NCI-H1930 (cell line): ENCODE measurements around the gene SV2A.
"Not testable (repeated sequence)": the region's sequence is repeated elsewhere in the genome, so short reads cannot be mapped to it uniquely, and the experiment has no call there.

Source experiments
- DNase-seq, 2 experiments: peaks; one replicate each; lab custom pipeline; 2025; lab: John Stamatoyannopoulos, UW

Gene SV2A, protein sequence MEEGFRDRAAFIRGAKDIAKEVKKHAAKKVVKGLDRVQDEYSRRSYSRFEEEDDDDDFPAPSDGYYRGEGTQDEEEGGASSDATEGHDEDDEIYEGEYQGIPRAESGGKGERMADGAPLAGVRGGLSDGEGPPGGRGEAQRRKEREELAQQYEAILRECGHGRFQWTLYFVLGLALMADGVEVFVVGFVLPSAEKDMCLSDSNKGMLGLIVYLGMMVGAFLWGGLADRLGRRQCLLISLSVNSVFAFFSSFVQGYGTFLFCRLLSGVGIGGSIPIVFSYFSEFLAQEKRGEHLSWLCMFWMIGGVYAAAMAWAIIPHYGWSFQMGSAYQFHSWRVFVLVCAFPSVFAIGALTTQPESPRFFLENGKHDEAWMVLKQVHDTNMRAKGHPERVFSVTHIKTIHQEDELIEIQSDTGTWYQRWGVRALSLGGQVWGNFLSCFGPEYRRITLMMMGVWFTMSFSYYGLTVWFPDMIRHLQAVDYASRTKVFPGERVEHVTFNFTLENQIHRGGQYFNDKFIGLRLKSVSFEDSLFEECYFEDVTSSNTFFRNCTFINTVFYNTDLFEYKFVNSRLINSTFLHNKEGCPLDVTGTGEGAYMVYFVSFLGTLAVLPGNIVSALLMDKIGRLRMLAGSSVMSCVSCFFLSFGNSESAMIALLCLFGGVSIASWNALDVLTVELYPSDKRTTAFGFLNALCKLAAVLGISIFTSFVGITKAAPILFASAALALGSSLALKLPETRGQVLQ

DNA sequence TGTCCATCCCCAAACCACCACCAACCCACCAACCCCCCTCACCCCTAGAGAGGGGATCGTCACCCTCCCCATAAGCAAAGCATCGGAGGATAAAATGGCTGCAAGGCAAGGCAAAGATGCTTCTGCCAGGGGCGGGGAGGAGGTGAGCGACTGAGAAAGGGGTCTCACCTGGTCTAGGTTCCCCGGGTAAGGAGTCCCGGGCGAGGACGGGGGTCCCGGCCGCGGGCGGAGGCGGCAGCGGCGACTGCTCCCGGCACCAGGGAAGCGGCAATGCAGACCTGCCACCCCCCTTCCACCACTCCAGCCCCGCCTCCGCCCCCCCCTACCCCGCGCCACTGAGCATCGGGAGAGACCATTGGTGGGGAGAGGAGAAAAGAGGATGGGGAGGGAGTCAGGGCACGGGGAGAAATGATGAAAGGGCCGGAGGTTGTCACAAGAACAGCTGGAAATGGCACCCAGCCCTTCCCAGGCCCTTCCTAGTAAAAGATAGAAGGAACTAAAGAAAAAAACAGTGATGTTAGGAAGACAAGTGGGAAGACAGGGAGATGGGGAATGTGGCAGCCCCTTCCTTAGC, at the start of gene SV2A:
Gene SV2A (minus strand): TSS at position 274 of the 574 bp plus-strand sequence. CDS start 4,004 bp downstream, outside the sequence.
- DNase-seq, result peak; percentile 35 to 60

DNA sequence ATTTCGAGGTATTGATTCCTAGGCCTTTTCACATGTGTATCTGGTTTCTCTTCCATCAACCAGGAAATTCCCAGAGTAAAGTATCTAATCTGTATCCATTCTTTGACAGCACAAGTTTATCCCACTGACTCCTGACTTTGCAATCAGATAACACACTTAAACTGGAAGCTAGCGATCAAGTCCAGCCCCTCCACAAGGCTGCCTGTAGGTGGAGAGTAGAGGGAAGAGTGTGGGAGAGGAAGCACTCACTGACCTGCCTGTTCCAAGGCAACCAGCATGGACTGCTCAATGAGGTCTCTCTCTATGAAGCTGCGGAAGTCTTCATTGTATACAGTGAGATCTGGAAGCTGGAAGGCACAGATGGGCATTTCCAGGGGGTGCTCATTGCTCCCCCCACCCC, 49.4 kb upstream of the SV2A start:
- no peak for DNase-seq

DNA sequence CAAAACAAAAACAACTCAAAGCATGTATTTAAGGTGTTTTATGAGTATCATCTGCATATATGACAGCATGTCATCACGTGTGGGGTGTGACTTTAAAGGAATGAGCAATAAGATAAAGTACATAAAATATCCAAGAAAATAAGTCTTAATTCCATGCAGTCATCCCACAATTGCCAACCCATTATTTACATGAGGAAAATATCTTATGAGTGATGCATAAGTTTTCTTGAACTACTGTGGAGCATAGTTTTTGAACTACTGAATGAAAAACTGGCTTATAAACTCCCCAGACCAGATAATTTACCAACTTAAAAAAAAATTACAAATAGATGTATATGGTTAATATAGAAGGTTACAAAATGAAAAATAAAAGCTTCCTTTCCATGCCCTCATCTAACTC, 48.8 kb upstream of the SV2A start:
- no peak for DNase-seq

DNA sequence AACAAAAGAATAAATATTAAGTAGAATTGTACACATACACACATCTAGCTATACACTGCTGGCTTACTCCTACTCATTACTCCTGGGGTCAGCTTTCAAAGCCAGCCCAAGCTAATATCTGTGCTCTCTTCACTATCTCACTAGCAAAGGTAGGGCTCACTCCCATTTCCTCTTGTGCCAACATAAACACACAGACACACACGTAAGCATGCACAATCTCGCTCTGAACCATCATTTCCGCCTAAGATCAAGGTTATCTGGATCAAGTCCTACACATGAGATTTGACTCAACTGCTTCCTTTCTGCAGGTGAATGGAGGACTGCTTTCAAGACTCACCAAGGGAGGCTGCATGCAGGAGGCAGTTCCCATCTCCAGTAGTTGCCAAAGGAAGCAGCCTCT, 47.8 kb upstream of the SV2A start:
- DNase-seq, result no peak

DNA sequence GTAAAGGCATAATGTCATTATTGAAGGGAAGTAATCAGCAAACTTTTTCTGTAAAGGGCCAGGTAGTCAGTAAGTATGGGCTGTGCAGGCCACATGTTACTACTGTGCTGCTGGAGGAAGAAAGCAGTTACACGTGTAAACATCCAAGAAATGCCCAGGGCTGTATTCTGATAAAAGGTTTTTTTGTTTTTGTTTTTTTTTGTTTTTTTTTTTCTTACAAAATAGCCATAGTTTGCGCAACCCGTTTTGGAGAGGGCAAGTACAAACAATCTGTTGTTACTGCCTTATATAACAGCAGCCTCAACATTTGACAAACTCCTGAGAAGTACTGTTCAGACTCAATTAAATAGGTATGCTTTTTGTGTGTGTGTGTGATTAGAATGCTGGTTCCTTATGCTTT, 45.7 kb upstream of the SV2A start:
- no peak for DNase-seq

DNA sequence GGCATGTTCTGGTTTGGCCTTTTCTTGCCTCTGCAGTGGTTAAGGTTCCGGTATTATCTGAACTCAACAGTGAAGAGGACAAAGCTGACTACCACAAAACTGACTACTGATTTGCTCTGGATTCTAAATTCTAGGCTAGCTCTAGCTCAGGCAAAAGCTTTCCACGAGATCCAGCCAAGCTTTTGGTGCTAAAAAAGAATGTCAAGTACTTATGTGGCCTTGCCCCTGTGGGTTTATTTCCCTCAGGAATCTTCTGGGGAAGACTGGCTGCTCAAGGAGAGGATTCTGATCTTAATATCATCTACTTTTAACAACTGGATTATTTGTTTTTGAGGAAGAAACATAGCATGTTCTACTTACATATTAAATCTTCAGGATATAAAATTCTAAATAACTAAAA, 45.1 kb upstream of the SV2A start:
- DNase-seq, result no peak

DNA sequence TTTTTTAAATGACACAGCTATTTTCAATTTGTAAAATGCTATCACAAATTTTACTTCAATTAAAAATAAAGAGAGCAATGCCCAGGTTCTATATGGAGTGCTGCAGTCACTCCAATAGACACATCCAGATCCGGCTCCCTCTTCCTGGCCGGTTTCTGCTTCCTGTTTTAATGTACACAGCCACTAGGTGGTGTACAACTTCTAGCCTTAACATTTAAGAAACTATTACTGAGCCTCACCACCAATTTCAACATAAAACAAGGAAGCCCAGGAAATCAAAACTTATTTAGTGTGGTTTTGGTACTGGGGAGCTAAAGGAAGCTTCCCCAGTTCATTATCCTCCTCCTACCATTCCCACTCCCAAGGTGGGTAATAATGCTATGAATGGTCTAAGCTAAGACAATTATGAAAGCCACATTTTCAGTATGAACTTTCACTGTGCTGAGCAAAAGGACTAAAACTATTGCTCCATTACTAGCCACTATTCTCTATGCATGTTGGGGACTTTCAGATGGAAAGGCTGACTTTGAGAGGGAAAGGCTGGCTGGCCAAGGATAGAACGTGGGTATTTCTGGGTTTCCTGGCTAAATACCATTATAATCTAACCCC, 44.5 kb upstream of the SV2A start:
- DNase-seq, result peak; percentile 31 to 53

DNA sequence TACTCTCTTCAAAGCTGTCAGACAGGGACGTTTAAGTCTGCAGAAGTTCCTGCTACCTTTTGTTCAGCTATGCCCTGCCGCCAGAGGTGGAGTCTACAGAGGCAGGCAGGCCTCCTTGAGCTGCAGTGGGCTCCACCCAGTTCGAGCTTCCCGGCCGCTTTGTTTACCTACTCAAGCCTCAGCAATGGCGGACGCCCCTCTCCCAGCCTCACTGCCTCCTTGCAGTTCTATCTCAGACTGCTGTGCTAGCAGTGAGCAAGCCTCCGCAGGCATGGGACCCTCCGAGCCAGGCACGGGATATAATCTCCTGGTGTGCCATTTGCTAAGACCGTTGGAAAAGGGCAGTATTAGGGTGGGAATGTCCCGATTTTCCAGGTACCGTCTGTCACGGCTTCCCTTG, 39.9 kb upstream of the SV2A start:
- DNase-seq, result not testable (repeated sequence)

DNA sequence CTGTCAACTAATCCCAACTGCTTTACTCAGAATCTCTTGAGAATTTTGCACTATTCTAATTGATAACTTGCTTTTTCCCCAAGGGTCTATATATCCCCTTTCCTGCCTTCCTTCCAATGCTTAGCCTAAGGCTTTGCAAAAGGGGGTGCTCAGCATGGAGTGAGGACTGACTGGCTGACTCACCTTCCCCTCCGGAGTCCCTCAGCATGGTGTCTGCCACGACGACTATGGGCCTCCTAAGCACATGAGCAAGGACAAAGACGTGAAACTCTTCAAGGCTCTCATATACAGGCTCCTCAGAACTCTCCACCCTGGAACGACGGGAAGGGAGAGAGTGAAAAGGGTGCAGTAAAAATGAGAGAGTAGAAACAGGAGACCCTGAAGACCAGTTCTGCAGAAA, 32.3 kb upstream of the SV2A start:
- DNase-seq, result no peak

DNA sequence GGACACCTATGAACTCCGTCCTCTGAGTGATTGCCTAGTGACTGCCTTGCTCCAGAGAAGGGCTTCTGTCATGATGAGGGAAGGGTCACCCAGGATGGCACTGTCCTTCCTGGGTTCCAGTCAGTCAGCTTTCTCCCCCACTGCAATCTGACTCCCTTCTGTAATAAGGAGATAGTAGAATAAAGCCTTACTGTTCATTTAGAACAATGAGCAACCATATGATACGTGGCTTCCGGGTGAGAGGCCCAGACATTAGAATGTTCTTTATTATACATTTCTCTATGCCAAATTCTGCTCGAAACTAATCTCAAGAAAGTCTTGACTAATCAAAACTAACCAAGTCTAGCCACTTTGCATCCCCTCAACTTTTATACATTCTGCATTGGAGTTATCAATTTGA, 27.6 kb upstream of the SV2A start:
- no peak for DNase-seq

DNA sequence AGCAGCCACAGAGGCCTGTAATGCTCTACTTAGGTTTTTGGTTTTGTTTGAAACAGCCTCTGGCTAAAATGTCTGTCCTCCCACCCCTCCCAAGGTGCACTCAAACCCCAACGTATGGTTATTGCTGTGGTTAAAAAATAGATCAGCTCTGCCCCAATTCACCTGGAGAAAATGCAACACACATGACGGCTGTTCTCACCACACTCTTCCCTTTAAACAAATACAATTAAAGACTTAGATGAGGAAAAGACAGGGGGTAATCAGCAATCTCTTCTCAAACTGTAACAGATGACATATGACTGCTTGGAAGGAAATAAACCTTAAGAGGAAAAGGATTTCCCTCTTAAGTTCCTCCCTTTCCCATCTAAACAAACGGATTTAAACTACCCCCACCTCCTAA, 25.2 kb upstream of the SV2A start:
- DNase-seq, result no peak

DNA sequence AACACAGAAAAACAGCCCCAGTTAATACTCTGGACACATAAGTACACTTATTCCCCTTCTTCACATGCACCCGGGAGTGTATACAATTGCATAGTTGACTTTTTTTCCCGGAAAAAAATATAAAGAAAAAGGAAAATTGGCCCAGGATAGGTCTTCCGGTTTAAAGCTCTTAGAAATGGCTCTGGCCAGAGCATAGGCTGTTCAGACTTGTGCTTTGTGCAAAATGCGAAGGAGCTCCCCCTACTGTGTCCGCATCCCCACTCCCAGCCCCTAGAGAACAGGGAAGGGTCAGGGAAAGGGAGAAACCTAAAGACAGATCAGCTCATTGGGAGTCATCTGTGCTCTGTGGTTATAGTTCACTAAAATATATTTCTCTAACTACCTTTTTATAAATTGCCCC, 24.6 kb upstream of the SV2A start:
- DNase-seq, result no peak

DNA sequence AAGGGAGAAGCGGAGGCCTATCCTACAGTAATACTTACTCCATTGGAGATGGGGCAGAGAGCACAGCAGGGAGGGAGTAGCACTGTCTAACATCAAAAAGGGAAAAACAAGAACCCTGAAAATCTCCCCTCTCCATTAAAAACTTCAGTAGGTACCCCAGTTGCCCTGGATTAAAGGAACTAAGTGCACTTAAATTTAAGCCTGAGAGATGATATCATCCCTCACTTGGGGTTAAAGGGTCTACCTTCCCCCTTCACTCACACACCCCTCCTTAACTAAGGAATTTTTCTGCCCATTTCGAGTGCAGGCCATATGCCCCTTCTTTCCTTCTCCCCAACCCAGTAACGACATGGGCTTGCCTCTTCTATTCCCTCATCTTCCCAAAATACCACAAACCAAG, 22.8 kb upstream of the SV2A start:
- DNase-seq, result no peak

DNA sequence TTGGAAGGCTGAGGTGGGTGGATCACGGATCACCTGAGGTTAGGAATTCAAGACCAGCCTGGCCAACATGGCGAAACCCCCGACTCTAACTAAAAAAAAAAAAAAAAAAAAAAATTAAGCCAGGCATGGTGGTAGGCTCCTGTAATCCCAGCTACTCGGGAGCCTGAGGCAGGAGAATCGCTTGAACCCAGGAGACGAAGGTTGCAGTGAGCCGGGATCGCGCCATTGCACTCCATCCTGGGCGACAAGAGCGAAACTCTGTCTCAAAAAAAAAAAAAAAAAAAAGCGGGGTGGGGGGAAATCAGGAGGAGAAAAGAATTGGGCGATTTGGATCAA, 21.0 kb upstream of the SV2A start:
- not testable (repeated sequence) for DNase-seq

DNA sequence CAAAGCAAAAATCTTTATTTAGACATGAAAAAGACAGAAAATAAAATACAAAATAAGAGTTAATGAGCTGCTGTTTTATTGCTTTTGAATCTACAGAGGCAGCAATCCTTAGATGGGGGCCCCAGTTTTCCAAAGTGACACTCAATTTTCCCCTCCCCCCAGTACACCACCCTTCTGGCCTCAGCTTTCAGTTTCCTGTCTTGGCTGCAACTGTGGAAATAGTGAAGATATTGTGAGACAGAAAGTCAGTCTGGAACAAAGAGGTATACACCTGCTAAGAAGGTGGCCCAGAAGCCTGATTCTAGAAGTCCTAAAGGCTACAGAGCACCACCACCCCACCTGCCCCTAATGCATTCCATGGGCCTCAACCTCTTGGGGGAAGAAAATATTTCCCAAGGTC, 20.1 kb upstream of the SV2A start:
- DNase-seq, result no peak

DNA sequence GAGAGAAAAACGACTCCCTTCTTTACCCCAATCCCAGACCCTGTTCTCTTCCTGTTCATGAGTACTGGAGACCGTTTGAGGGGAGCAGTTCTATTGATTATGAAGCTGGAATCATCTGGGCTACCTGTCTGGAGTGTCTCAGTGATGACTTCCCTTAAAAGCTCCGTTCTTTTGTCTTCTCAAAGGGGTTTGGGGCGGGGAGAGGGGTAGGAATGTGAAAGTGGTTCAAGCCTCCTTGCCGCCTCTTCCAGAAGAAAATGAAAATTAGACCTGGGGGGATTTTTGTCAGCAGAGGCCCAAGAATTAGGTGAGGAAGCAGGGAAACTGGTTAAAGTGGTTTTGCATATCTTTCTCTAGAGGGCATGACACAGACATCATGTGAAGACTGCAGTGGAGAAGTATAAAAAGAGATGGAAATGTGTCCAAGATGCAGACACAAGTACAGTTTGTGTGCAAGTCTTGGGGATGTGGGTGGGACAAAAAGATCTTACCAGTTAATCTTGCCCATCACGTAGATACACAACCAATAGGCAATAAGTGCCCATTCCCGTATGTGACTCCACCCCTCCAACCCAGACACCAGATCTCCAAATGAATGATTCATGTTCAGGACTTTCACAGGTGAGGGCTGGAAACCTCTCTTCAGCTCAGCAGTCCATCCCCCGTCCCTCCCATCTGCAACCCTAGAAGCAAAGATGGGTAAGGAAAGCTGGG, 19.5 kb upstream of the SV2A start:
- DNase-seq, result no peak

DNA sequence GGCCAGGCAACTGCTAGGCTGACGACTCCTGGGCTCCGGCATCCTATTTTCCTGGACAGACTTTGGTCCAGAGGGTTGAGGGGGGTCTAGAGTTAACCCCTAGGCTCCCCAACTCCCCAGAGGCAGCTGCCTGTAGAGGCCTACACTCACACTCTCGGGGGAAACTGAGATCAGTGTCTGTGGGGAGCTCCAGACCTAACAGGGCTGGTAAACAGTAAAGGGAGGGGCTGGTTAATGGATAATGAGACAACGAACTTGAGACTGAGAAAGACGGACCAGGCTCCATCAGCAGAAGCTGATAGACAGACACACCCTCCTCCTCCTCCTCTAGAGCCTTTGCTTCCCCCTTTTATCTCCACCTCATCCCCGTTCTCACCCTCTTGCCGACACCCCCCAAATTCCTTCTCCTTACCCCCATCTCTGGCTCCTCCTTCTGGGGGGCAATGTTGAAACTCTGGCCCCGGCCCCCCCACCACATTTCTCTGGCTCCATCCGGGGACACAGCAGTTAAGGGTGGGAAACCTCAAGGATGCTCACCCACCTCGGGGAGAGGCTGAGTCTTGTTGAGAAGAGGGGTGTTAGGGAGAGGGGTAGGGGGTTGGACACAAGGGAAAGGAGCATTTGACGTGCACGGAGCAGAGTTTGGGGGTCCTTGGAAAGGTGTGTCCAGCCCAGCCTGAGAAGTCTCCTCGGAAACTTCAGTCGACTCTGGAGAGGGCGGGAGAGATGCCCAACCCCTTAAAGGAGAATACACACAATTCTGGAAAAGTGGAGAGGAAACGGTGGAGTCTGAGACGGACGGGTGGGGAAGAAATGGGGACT, 18.7 kb upstream of the SV2A start, which contains the start of gene MTMR11:
Gene MTMR11 (minus strand): TSS at position 710 of the 822 bp plus-strand sequence. CDS start 232 bp downstream, at position 478.
- DNase-seq, result no peak

DNA sequence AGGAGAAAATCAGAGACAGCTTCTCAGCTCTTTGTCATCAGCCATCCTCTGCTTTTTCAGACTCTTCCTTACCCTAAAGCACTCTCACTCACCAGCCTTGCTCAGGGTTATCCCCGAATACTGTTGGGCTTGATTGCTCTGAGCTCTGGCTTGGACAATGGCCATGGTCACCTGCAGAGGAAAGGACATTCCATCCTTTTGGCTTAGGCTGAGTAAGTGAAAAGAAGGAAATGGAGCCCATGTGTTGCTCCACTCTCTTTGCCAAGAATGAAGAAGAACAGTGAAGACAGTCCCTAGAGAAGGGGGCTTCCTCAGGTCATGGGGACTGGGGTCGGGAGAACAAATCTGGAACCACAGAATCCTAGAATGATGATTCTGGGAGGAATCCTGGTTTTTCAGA, 16.7 kb upstream of the SV2A start:
- no peak for DNase-seq

DNA sequence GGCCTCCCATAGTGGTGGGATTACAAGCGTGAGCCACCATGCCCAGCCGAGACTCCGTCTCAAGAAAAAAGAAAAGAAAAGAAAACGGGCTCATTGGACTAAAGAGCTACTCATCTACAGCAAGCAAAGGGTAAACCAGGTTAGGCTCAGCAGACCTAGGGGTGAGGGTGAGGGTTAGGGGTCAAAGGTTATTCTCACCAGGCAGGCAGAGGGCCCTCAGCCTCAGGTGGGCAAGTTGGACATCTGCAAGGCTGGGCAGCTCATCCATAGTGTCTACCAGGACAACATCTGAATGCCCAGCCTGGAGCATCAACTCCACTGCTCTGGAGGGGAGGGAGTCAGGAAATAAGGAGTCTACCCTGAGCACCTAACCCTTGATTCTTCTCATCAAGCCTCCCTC, 15.6 kb upstream of the SV2A start:
- no peak for DNase-seq

DNA sequence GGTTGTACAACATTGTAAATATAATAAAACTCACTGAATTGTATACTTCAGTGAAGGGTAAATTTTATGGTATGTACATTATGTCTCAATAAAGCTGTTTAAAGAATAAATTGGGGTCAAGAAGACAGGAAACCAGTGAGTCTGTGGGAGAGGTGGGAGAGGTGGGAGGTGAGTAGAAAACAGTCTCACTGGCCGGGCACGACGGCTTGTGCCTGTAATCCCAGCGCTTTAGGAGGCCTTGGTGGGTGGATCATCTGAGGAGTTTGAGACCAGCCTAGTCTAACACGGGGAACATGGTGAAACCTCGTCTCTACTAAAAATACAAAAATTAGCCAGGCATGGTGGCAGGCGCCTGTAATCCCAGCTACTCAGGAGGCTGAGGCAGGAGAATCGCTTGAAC, 14.8 kb upstream of the SV2A start:
- DNase-seq, result no peak

DNA sequence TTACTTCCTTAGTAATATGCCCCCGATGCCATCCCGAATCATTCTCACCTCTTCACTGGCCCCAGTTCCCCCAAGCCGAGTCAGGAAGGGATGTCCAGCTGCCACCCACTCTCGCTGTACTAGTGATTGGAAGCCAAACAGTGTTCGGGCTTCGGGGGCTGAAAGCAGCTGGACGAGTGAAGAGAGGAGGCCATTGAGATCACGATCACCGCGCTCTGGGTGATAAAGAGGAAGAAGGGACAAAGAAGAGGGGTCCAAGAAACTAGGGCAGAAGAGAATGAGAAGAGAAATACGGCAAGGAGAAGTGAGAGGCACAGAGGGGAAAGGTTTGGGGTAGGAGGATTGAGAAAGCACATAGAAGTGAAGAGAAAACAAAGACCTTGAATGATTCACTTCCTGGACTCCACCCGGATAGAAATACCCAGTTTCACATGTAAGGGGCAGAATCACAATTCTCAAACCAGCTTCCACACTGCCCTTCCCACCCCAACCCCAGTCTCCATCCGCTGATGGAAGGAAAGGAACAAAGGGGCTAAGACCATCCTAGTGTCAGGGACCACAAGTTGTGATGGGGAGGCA, 13.7 kb upstream of the SV2A start:
- DNase-seq, result no peak
